ENCODE results near the gene LSM14B.

DNA sequence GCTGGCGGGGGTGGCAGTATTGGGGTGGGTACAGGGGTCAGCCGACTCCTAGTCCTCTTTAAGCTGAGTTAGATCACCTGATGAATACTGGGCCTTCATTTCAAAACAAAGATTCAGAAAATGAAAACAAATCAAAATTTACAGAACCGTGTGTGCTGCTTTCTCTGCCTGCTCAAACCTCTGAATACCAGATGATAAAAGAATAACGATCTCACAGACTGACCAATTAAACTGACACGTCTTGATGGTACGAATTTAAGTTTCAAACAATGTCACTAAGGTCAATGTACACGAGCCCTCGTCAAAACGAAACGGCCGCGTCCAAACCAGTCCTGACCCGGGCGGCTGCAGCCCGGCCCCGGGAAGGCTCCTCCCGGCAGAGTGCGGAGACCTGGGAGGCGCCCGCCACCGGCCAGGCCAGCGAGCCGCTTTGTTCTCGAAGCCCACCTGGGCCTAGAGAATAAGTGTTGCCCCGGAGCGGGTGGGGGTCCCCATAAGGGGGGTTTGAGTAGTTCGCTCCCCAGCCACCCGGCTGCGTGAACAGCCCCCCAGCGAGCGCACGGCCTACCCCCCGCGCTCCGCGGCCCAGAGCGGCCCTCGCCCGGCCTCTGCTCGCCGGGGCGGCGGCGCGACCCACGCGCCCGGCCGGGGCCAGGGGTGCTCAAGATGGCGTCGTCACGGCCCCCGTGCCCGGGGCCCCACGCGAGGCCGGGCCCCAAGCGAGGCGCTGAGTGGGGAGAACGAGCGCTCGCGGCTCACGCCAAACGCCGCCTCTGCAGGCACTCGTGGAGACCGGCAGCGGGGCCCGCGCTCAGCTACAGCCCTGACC is 20.2 kb downstream of the LSM14B start:
- no peak for TF ChIP-seq REST (IDR thresholded peaks at IDR 0.05; ENCODE audit: low read depth)
- TF ChIP-seq, protein P1, sequence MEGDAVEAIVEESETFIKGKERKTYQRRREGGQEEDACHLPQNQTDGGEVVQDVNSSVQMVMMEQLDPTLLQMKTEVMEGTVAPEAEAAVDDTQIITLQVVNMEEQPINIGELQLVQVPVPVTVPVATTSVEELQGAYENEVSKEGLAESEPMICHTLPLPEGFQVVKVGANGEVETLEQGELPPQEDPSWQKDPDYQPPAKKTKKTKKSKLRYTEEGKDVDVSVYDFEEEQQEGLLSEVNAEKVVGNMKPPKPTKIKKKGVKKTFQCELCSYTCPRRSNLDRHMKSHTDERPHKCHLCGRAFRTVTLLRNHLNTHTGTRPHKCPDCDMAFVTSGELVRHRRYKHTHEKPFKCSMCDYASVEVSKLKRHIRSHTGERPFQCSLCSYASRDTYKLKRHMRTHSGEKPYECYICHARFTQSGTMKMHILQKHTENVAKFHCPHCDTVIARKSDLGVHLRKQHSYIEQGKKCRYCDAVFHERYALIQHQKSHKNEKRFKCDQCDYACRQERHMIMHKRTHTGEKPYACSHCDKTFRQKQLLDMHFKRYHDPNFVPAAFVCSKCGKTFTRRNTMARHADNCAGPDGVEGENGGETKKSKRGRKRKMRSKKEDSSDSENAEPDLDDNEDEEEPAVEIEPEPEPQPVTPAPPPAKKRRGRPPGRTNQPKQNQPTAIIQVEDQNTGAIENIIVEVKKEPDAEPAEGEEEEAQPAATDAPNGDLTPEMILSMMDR (IDR thresholded peaks at IDR 0.05 in 2 of 3, conservative IDR thresholded peaks at IDR 0.05 in 1 of 3; ENCODE audit: borderline replicate concordance in 1 of 3, insufficient read depth in 1 of 3, low read depth in 2 of 3, low read length in 2 of 3) = no peak
- TF ChIP-seq, protein P2, sequence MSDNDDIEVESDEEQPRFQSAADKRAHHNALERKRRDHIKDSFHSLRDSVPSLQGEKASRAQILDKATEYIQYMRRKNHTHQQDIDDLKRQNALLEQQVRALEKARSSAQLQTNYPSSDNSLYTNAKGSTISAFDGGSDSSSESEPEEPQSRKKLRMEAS (IDR thresholded peaks at IDR 0.05) = no peak
- TF ChIP-seq EZH2 (IDR thresholded peaks at IDR 0.05) = no peak
- TF ChIP-seq EZH2phosphoT487 (IDR thresholded peaks at IDR 0.05; ENCODE audit: borderline replicate concordance) = no peak
- TF ChIP-seq SIN3A (IDR thresholded peaks at IDR 0.05; ENCODE audit: low read depth) = no peak
- TF ChIP-seq POLR2A (IDR thresholded peaks at IDR 0.05; ENCODE audit: borderline replicate concordance, extremely low read depth, insufficient read depth, insufficient read length) = no peak
- TF ChIP-seq SP1 (IDR thresholded peaks at IDR 0.05; ENCODE audit: low read depth) = no peak
- TF ChIP-seq POLR2AphosphoS5 (IDR thresholded peaks at IDR 0.05; ENCODE audit: low read depth, low read length) = no peak
- TF ChIP-seq YY1 (IDR thresholded peaks at IDR 0.05; ENCODE audit: extremely low read depth, insufficient replicate concordance, low read depth, low read length) = no peak
